RWPE1 (cell line): ENCODE measurements around the gene RHOXF2.

Experiments
- CTCF ChIA-PET: fragments of 350-600 bp; sonication (Branson Sonifier 250); formaldehyde crosslinking; extraction: SDS; loops from one replicate; lab custom pipeline; 2021; lab: Yijun Ruan, JAX
- POLR2A ChIA-PET: fragments of 400-600 bp; formaldehyde crosslinking; extraction: SDS; loops from one replicate; lab custom pipeline; 2020; ENCODE audit warnings: antibody characterized with exemption; ENCODE audit not compliant: low non-redundant PET; lab: Yijun Ruan, JAX
- DNase-seq: peaks from one replicate; pipeline ENCODE4 v3.0.0; 2012; ENCODE audit warnings: low spot score
- H3K27ac ChIP-seq: fragments of 450-650 bp; 2 replicates; pipeline ENCODE4 v1.5.1; 2017
- TF ChIP-seq, protein P1 (sequence below): fragments of 450-650 bp; conservative IDR thresholded peaks from 2 replicates; pipeline ENCODE4 v1.5.1; 2017; ENCODE audit warnings: low read depth, mild to moderate bottlenecking

Gene RHOXF2

DNA sequence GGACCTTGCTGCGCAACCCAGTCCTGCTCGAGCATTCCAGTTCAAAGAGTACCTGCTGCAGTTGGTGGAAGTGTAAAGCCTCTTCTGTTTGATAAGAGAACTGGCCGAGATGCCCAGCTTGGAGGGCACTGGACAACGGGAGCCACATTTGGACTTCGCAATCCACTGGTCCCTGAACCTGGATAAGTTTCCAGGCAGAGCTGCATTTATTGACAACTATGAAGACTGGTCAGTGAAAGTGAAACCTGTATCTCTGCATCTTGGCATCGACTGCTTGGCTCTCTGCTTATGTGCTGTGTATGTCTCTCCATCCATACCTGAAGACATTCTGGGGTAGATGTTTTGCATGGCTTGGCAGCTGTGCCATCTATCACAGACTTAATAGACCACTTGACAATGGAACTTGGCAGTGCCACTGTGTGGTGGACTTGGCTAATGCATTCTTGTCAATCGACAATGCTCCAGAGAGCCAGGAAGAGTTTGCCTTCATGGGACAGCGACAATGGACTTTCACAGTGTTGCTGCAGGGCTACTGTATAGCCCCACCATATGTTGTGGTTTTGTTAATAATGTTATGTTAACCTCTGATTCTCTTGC lies 48.7 kb downstream of the RHOXF2 start:
- POLR2A ChIA-PET, result no interaction called here

DNA sequence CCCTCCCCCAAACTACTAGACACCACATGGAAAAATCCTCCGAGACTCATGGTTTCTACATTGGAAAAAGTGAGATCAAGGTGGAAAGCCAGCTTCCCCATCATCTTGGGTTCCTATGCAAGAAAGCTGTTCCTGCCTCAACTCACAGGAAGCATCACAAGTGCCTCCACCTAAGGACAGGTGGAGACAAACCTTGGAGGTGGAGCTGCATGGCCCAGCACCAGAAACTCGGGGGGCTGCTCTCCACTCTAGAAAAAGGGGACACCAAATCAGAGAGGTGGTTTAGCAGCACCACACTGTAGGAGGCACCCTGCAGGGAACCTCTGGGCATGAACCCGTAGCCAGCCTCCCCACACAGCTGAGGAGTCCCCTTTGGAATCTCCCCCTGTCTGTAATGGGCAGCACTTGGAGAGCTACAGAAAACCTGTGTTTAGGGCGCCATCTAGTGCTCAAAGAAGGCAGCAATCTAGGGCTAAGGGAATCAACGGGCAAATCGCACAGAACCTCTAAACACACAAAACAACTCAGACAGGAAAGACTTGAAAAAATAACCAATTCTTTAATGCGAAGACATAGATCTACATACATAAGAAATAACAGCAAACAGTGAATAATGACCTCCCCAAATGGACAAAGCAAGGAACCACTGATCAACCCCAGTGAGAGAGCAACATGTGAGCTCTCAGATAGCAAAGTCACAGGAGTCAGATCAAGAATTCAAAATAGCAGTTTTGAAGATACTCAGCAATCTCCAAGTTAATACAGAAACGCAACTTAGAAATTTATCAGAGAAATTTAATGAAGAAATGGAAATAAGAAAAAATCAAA lies 55.2 kb downstream of the RHOXF2 start:
- H3K27ac ChIP-seq, result no peak overlapping the region
- CTCF ChIA-PET, result interaction anchor here (0.6 to 1.3 kb wide), 8 partner anchors 9 to 1584 kb away, joined by 3 to 7 read pairs (median 4); no protein-coding TSS in a partner anchor
- POLR2A ChIA-PET, result no interaction called here
- DNase-seq, result peak; percentile 25
- TF ChIP-seq, protein P1, sequence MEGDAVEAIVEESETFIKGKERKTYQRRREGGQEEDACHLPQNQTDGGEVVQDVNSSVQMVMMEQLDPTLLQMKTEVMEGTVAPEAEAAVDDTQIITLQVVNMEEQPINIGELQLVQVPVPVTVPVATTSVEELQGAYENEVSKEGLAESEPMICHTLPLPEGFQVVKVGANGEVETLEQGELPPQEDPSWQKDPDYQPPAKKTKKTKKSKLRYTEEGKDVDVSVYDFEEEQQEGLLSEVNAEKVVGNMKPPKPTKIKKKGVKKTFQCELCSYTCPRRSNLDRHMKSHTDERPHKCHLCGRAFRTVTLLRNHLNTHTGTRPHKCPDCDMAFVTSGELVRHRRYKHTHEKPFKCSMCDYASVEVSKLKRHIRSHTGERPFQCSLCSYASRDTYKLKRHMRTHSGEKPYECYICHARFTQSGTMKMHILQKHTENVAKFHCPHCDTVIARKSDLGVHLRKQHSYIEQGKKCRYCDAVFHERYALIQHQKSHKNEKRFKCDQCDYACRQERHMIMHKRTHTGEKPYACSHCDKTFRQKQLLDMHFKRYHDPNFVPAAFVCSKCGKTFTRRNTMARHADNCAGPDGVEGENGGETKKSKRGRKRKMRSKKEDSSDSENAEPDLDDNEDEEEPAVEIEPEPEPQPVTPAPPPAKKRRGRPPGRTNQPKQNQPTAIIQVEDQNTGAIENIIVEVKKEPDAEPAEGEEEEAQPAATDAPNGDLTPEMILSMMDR, result peak; percentile 70

More for the DNA sequence above, 48.7 kb downstream of the RHOXF2 start:
- no peak for DNase-seq
- TF ChIP-seq, protein P1, result no peak
- CTCF ChIA-PET, result no interaction called here
- H3K27ac ChIP-seq, result no peak overlapping the region
